Measurements from ENCODE around the gene ALMS1. TPM values are rescaled to one million over a fixed set of nuclear protein-coding genes. Genes with fewer than 3 reads are reported as not detected.
"Not testable (repeated sequence)": the region's sequence is repeated elsewhere in the genome, so short reads cannot be mapped to it uniquely, and the experiment has no call there.

The ALMS1 gene
- total and polyA plus RNA-seq, 9 donors = 12.8 to 53.4 (median 46.9) TPM

GRCh38 chr2:73343992-73344391, 41.6 kb upstream of the ALMS1 start:
- TF ChIP-seq EP300 (IDR thresholded peaks at IDR 0.05) (no peak), CTCF (IDR thresholded peaks at IDR 0.05) (no peak), POLR2A (IDR thresholded peaks at IDR 0.05) (no peak)
- no peaks in the 10 kb centered on the region for H3K9me3 ChIP-seq
- H3K4me3 ChIP-seq = no peak overlapping the region
- no peaks in the 10 kb centered on the region for H3K27me3 ChIP-seq
- no peak overlapping the region for H3K27ac ChIP-seq
- H3K4me1 ChIP-seq (ENCODE audit: insufficient read depth) = no peaks in the 10 kb centered on the region
- 63 to 72% (median 68%) methylated on average over 5 of the region's 5 CpGs for WGBS, 3 donors
- H3K36me3 ChIP-seq = no peaks in the 10 kb centered on the region
- no peak for DNase-seq
- intact Hi-C loops (cut with DNase I) = no loop called here

GRCh38 chr2:73344747-73345146, 40.9 kb upstream of the ALMS1 start:
- WGBS, 3 donors = 84 to 91% (median 89%) methylated on average over 3 of the region's 3 CpGs
- H3K27ac ChIP-seq; H3K4me3 ChIP-seq; H3K36me3 ChIP-seq; DNase-seq; H3K27me3 ChIP-seq; intact Hi-C loops (cut with DNase I); H3K4me1 ChIP-seq (ENCODE audit: insufficient read depth); H3K9me3 ChIP-seq: not testable (repeated sequence)

GRCh38 chr2:73350035-73350691, 35.5 kb upstream of the ALMS1 start:
- TF ChIP-seq CTCF (IDR thresholded peaks at IDR 0.05) (no peak), POLR2A (IDR thresholded peaks at IDR 0.05) (no peak), EP300 (IDR thresholded peaks at IDR 0.05) (no peak)
- Histone ChIP-seq H3K4me1 (ENCODE audit: insufficient read depth) (no peaks in the 10 kb centered on the region), H3K4me3 (no peak overlapping the region), H3K36me3 (no peaks in the 10 kb centered on the region), H3K27ac (no peak overlapping the region), H3K9me3 (no peaks in the 10 kb centered on the region), H3K27me3 (no peaks in the 10 kb centered on the region)
- DNase-seq = no peak
- 66 to 71% (median 67%) methylated on average over 4 of the region's 4 CpGs for WGBS, 3 donors
- intact Hi-C loops (cut with DNase I) = no loop called here

GRCh38 chr2:73356097-73356496, 29.5 kb upstream of the ALMS1 start:
- 89 to 94% (median 92%) methylated on average over 3 of the region's 3 CpGs for WGBS, 3 donors
- no peak overlapping the region for H3K4me3 ChIP-seq

More at GRCh38 chr2:73356097-73356496, 29.5 kb upstream of the ALMS1 start:
- Histone ChIP-seq H3K36me3 (no peaks in the 10 kb centered on the region), H3K27me3 (no peaks in the 10 kb centered on the region), H3K4me1 (ENCODE audit: insufficient read depth) (no peaks in the 10 kb centered on the region), H3K27ac (no peak overlapping the region), H3K9me3 (no peaks in the 10 kb centered on the region)
- no peak for DNase-seq
- no peak for TF ChIP-seq POLR2A (IDR thresholded peaks at IDR 0.05)
- TF ChIP-seq EP300 (IDR thresholded peaks at IDR 0.05) = no peak
- no peak for TF ChIP-seq CTCF (IDR thresholded peaks at IDR 0.05)
- intact Hi-C loops (cut with DNase I) = no loop called here

Measured in ovary (tissue), 9 donors.